DND-41 (cell line): ENCODE measurements around the gene ZNF581.

ENCODE experiments used
- CTCF ChIP-seq: IDR thresholded peaks from 2 replicates; pipeline ENCODE4 v1.5.1; 2012; ENCODE audit warnings: borderline replicate concordance, low read length, moderate library complexity, mild to moderate bottlenecking; ENCODE audit not compliant: poor library complexity, severe bottlenecking; ENCODE audit errors: extremely low read depth
- EZH2 ChIP-seq: IDR thresholded peaks from 3 replicates; pipeline ENCODE4 v1.6.1; 2012; ENCODE audit warnings: borderline replicate concordance, low read depth, mild to moderate bottlenecking, moderate library complexity, low read length, inconsistent platforms; ENCODE audit not compliant: severe bottlenecking

- TF ChIP-seq CTCF: no peak
- TF ChIP-seq EZH2: no peak
These were observed 30.0 kb downstream of the ZNF581 start for GRCh38 chr19:55673465-55673864.
